Fibroblast of lung (primary cell): ENCODE data around the gene TCF12. TPM values are rescaled to one million over a fixed set of nuclear protein-coding genes. Genes with fewer than 3 reads are reported as not detected.

Source experiments
- DNase-seq, 2 donors: peaks; one replicate each; pipeline versions ENCODE4 v3.0.0 to v3.0.0-alpha.2; 2010; ENCODE audit warnings: low read depth in 2 of 2
- H2AFZ ChIP-seq: 2 replicates; pipeline ENCODE4 v1.5.1; 2012; ENCODE audit warnings: low read length, control low read depth, inconsistent platforms
- H3K27ac ChIP-seq: 2 replicates; pipeline ENCODE4 v1.5.1; 2011; ENCODE audit warnings: low read length, control low read depth; ENCODE audit not compliant: insufficient read depth
- H3K27me3 ChIP-seq: 2 replicates; pipeline ENCODE4 v1.5.1; 2011; ENCODE audit warnings: mild to moderate bottlenecking, low read length; ENCODE audit not compliant: control insufficient read depth, insufficient read depth
- H3K36me3 ChIP-seq: 2 replicates; pipeline ENCODE4 v1.5.1; 2011; ENCODE audit warnings: low read length; ENCODE audit not compliant: control insufficient read depth, insufficient read depth
- H3K4me1 ChIP-seq: 2 replicates; pipeline ENCODE4 v1.5.1; 2011; ENCODE audit warnings: low read length; ENCODE audit not compliant: control insufficient read depth, insufficient read depth; ENCODE audit errors: extremely low read depth
- H3K4me2 ChIP-seq: 2 replicates; pipeline ENCODE4 v1.5.1; 2011; ENCODE audit warnings: low read length, control low read depth; ENCODE audit not compliant: insufficient read depth; ENCODE audit errors: extremely low read depth
- H3K4me3 ChIP-seq, 4 experiments: fragments of 200-600 bp in 1 of 4; sonication (generic) in 1 of 4; replicated peaks in 1 of 4; 2 replicates each; pipeline ENCODE4 v1.5.1; 2011 to 2016; ENCODE audit warnings: low read length in 4 of 4, low read depth in 3 of 4, mild to moderate bottlenecking in 3 of 4, control low read depth in 2 of 4, inconsistent platforms in 1 of 4, mixed read lengths in 1 of 4; ENCODE audit not compliant: insufficient read depth in 1 of 4; ENCODE audit errors: control extremely low read depth in 1 of 4
- H3K79me2 ChIP-seq: 2 replicates; pipeline ENCODE4 v1.5.1; 2012; ENCODE audit warnings: mild to moderate bottlenecking, low read length, inconsistent platforms; ENCODE audit not compliant: control insufficient read depth, insufficient read depth
- H3K9ac ChIP-seq: 2 replicates; pipeline ENCODE4 v1.5.1; 2011; ENCODE audit warnings: mild to moderate bottlenecking, low read length, control low read depth; ENCODE audit not compliant: insufficient read depth
- H3K9me3 ChIP-seq: 2 replicates; pipeline ENCODE4 v1.5.1; 2012; ENCODE audit warnings: low read depth, low read length; ENCODE audit not compliant: control insufficient read depth, insufficient read depth
- H4K20me1 ChIP-seq: 2 replicates; pipeline ENCODE4 v1.5.1; 2011; ENCODE audit warnings: low read length; ENCODE audit not compliant: control insufficient read depth, insufficient read depth; ENCODE audit errors: extremely low read depth
- CTCF ChIP-seq, 2 donors: IDR thresholded peaks in 1 of 2; conservative IDR thresholded peaks in 1 of 2; 1 replicate in 1 of 2; 2 replicates in 1 of 2; pipeline ENCODE4 v1.5.1; 2011 to 2012; ENCODE audit warnings: low read length in 2 of 2, control low read depth in 1 of 2, inconsistent platforms in 1 of 2, low read depth in 1 of 2, mild to moderate bottlenecking in 1 of 2
- EZH2 ChIP-seq: IDR thresholded peaks from 2 replicates; pipeline ENCODE4 v1.5.1; 2012; ENCODE audit warnings: low read length, control low read depth, mild to moderate bottlenecking; ENCODE audit errors: missing control alignments
- polyA plus RNA-seq, 2 donors: library from polyadenylated mRNA; depleted of rRNA in 1 of 2; stranded (reverse) in 1 of 2; unstranded in 1 of 2; fragments of >200 nt; gene quantifications; 2 replicates each; pipeline ENCODE4 v1.2.1, GENCODE V29; 2011 to 2012; ENCODE audit warnings: missing spikeins in 1 of 2
- total RNA-seq: library from RNA; depleted of rRNA; stranded (reverse); fragments of >200 nt; gene quantifications from 2 replicates; pipeline ENCODE4 v1.2.1, GENCODE V29; 2014

The TCF12 gene
- total and polyA plus RNA-seq, 2 donors (not counting 1 experiment from before 2014, with no cell fraction given), result 105 to 232 TPM

- Histone ChIP-seq H3K9me3 (no peaks in the 10 kb centered on the region), H3K4me2 (no peak overlapping the region), H3K4me1 (no peaks in the 10 kb centered on the region), H4K20me1 (no peaks in the 10 kb centered on the region), H3K27ac (no peak overlapping the region), H3K27me3 (no peaks in the 10 kb centered on the region), H3K9ac (no peak overlapping the region), H2AFZ (no peak overlapping the region), H3K79me2 (peaks cover 69% of the 10 kb centered on the region), H3K36me3 (peaks cover 12% of the 10 kb centered on the region), H3K4me3 (no peak overlapping the region)
- no peak for DNase-seq
- no peak for TF ChIP-seq EZH2
- TF ChIP-seq CTCF (conservative IDR thresholded peaks at IDR 0.05 in 1 of 2, IDR thresholded peaks at IDR 0.05 in 1 of 2; ENCODE audit: low read depth in 1 of 2, low read length in 2 of 2), result no peak
Measured at GRCh38 chr15:57229051-57229450, 310.6 kb downstream of the TCF12 start.

- no peak overlapping the region for H2AFZ ChIP-seq
- TF ChIP-seq CTCF (conservative IDR thresholded peaks at IDR 0.05 in 1 of 2, IDR thresholded peaks at IDR 0.05 in 1 of 2; ENCODE audit: low read depth in 1 of 2, low read length in 2 of 2) (no peak), EZH2 (no peak)
- H3K79me2 ChIP-seq, result peaks cover 50% of the 10 kb centered on the region
- H3K9me3 ChIP-seq, result no peaks in the 10 kb centered on the region
- H3K36me3 ChIP-seq, result peaks cover 12% of the 10 kb centered on the region
- H3K9ac ChIP-seq, result no peak overlapping the region
- H3K27me3 ChIP-seq, result no peaks in the 10 kb centered on the region
- H3K4me1 ChIP-seq, result peaks cover 5% of the 10 kb centered on the region
- no peak overlapping the region for H3K27ac ChIP-seq
- no peak overlapping the region for H3K4me3 ChIP-seq
- DNase-seq, result no peak
- no peak overlapping the region for H3K4me2 ChIP-seq
- no peaks in the 10 kb centered on the region for H4K20me1 ChIP-seq
Measured at GRCh38 chr15:57231559-57231958, 313.1 kb downstream of the TCF12 start.

GRCh38 chr15:57234156-57234555, 315.7 kb downstream of the TCF12 start:
- Histone ChIP-seq H3K9ac (no peak overlapping the region), H3K4me2 (no peak overlapping the region), H3K9me3 (no peaks in the 10 kb centered on the region), H2AFZ (no peak overlapping the region), H3K36me3 (peaks cover 12% of the 10 kb centered on the region), H3K27me3 (no peaks in the 10 kb centered on the region), H3K4me3 (no peak overlapping the region), H3K79me2 (peaks cover 29% of the 10 kb centered on the region), H3K4me1 (peaks cover 9% of the 10 kb centered on the region), H4K20me1 (no peaks in the 10 kb centered on the region), H3K27ac (no peak overlapping the region)
- TF ChIP-seq EZH2 (no peak), CTCF (conservative IDR thresholded peaks at IDR 0.05 in 1 of 2, IDR thresholded peaks at IDR 0.05 in 1 of 2; ENCODE audit: low read depth in 1 of 2, low read length in 2 of 2) (no peak)
- no peak for DNase-seq
